ENCODE results near the gene SCAPER. TPM values are rescaled to one million over a fixed set of nuclear protein-coding genes. Genes with fewer than 3 reads are reported as not detected.

The SCAPER gene
- total and polyA plus RNA-seq, 10 of the 15 experiments (the other 5 are each of a cell fraction or from before 2014, with no cell fraction given): 1.0 to 7.7 (median 3.9) TPM

DNA sequence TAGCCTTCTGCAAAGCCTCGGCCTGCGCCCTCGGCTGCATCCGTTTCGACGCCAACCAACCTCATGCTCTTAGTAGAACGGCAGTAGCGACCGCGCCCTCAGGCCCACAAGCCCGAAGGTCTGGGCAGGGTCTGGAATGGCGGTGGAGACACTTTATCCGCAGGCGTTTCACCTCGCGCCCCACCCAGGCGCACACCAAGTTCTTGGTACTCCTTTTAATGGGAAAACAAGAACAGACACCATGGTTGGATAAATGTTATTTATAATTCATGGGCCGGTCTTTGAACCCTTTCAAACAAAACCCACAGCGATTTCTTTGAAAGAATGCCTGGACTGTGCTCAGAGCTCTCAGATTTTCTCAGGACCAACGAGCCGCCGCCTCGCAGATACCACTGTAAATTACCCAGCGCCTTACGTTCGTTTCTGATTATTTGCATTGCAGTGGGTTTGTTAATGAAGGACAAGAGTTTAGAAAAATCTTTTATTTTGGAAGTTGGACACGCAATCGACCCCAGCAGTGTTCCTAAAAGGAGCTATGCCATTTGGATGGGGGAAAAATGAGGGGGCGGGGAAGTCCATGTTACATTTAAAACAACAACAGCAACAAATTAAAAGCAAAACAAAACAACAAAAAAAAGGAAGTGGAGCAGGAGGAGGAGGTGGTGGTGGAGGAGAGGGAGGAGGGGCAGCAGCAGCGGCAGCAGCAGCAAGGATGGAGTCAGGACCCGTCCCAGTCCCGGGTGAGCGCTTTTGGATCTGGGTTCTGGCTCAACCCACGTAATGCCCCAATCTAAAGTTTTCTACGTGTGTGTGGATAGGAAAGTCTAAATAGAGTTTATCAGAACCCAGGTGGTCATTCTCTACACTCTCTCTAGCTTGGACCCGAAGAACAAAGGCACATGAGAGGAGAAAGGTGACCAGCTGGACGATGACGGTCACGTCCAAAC lies 569.6 kb downstream of the SCAPER start (continued):
- TF ChIP-seq, protein P1, sequence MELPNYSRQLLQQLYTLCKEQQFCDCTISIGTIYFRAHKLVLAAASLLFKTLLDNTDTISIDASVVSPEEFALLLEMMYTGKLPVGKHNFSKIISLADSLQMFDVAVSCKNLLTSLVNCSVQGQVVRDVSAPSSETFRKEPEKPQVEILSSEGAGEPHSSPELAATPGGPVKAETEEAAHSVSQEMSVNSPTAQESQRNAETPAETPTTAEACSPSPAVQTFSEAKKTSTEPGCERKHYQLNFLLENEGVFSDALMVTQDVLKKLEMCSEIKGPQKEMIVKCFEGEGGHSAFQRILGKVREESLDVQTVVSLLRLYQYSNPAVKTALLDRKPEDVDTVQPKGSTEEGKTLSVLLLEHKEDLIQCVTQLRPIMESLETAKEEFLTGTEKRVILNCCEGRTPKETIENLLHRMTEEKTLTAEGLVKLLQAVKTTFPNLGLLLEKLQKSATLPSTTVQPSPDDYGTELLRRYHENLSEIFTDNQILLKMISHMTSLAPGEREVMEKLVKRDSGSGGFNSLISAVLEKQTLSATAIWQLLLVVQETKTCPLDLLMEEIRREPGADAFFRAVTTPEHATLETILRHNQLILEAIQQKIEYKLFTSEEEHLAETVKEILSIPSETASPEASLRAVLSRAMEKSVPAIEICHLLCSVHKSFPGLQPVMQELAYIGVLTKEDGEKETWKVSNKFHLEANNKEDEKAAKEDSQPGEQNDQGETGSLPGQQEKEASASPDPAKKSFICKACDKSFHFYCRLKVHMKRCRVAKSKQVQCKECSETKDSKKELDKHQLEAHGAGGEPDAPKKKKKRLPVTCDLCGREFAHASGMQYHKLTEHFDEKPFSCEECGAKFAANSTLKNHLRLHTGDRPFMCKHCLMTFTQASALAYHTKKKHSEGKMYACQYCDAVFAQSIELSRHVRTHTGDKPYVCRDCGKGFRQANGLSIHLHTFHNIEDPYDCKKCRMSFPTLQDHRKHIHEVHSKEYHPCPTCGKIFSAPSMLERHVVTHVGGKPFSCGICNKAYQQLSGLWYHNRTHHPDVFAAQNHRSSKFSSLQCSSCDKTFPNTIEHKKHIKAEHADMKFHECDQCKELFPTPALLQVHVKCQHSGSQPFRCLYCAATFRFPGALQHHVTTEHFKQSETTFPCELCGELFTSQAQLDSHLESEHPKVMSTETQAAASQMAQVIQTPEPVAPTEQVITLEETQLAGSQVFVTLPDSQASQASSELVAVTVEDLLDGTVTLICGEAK (IDR thresholded peaks at IDR 0.05; ENCODE audit: borderline replicate concordance): peak; percentile 77
- TF ChIP-seq BACH1 (IDR thresholded peaks at IDR 0.05; ENCODE audit: borderline replicate concordance): no peak
- TF ChIP-seq IKZF2 (IDR thresholded peaks at IDR 0.05): peak; percentile 31 to 32; a peak in 2 of 4 replicates
- TF ChIP-seq TCF7 (IDR thresholded peaks at IDR 0.05; ENCODE audit: borderline replicate concordance): no peak

Data from GM12878 (cell line).